Transverse colon (tissue), 4 donors: ENCODE measurements around the gene NHLH2. TPM values are rescaled to one million over a fixed set of nuclear protein-coding genes. Genes with fewer than 3 reads are reported as not detected.

Experiments
- DNase-seq: peaks from one replicate; pipeline ENCODE4 v3.0.0-alpha.2; 2019
- H3K27ac ChIP-seq, 4 donors: fragments of 200-600 bp; sonication (generic); 2 replicates each; pipeline ENCODE4 v1.5.1; 2016 to 2018; ENCODE audit warnings: inconsistent platforms in 4 of 4
- H3K27me3 ChIP-seq: fragments of 200-600 bp; sonication (generic); 2 replicates; pipeline ENCODE4 v1.5.1; 2017; ENCODE audit warnings: inconsistent platforms
- H3K36me3 ChIP-seq, 4 donors: fragments of 200-600 bp; sonication (generic); 2 replicates each; pipeline ENCODE4 v1.5.1; 2017 to 2019; ENCODE audit warnings: inconsistent platforms in 4 of 4
- H3K4me1 ChIP-seq, 4 donors: fragments of 200-600 bp; sonication (generic); 2 replicates each; pipeline ENCODE4 v1.5.1; 2017 to 2020; ENCODE audit warnings: inconsistent platforms in 4 of 4
- H3K4me3 ChIP-seq, 4 donors: fragments of 200-600 bp; sonication (generic); 1 replicate in 1 of 4; 2 replicates in 3 of 4; pipeline versions ENCODE4 v1.5.1 to v1.6.1; 2017 to 2019; ENCODE audit warnings: inconsistent platforms in 4 of 4
- H3K9me3 ChIP-seq, 2 donors: fragments of 200-600 bp; sonication (generic); 2 replicates each; pipeline ENCODE4 v1.5.1; 2017 to 2019; ENCODE audit warnings: inconsistent platforms in 2 of 2
- EP300 ChIP-seq: sonication (generic); formaldehyde crosslinking; IDR thresholded peaks from one replicate; pipeline ENCODE4 v1.6.1; 2017; ENCODE audit warnings: antibody characterized with exemption, low read depth
- POLR2A ChIP-seq: fragments of 450-650 bp; IDR thresholded peaks from one replicate; pipeline ENCODE4 v1.6.1; 2016; ENCODE audit warnings: antibody characterized with exemption, mild to moderate bottlenecking, moderate library complexity
- POLR2AphosphoS5 ChIP-seq, 3 donors: sonication (generic); formaldehyde crosslinking; IDR thresholded peaks; one replicate each; pipeline ENCODE4 v1.6.1; 2016; ENCODE audit warnings: antibody characterized with exemption in 3 of 3
- WGBS, 2 donors: methylation state at CpG; one replicate each; pipeline ENCODE4 v1.1.5; 2018; ENCODE audit warnings: low coverage in 1 of 2; 5-methylcytosine and 5-hydroxymethylcytosine counted together
- in situ Hi-C, 4 donors: fragments of 200-750 bp; cut with MboI; loops; one replicate each; pipeline versions ENCODE4 v1.15.0 to v1.15.1; 2017; ENCODE audit warnings: low sequenced_read_pairs in 3 of 4, low pct_ligation_motif_present in 1 of 4, low pct_unique_long_range_greater_than_20kb in 1 of 4
- intact Hi-C: fragments of 100-400 bp; cut with DNase I; formaldehyde crosslinking; loops from one replicate; pipeline ENCODE4 v1.15.1; 2023; ENCODE audit warnings: low total_unique reads
- total RNA-seq, 4 donors: library from RNA; depleted of rRNA; stranded (reverse); fragments of >200 nt; gene quantifications; one replicate each; pipeline ENCODE4 v1.1.0, GENCODE V29; 2016
- TF ChIP-seq, protein P1 (sequence below), 5 experiments: fragments of 200-600 bp in 3 of 5; fragments of 450-650 bp in 2 of 5; sonication (generic) in 3 of 5; IDR thresholded peaks; 1 replicate in 2 of 5; 2 replicates in 3 of 5; pipeline ENCODE4 v1.5.1; 2016 to 2017; ENCODE audit warnings: antibody characterized with exemption in 5 of 5, inconsistent platforms in 3 of 5, mild to moderate bottlenecking in 2 of 5, moderate library complexity in 1 of 5

Gene NHLH2
- total RNA-seq, 4 donors from 2014 or later: not detected

DNA sequence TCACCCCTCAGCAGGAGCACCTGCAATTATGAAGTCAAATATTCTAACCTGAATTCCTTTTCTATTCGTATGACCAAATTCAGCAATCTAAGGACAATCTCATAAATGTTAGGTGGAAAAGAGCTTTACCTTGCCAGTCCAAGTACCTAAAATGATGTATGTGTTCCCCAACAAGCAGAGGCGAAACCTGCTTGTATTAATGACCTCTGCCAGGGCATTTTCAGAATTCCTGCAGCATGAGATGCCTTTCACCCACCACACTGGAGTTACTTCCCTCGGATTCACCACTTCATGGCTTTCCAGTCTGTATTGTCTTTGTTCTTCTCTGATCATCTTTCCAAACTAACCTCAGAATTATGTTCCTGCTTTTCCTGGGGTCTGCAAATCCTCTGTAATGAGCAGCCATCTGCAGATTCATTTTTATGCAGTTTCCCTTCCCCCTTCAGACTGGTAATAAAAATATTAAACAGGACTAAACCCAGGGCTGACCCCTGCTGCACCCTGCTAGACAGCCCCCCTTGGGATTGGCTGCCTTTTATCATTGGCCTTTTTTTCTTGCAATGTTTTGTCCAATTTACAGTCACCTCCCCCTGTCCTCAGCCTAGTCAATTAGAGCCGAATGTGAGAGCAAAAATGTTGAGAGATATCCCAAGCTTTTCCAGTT is 45.8 kb downstream of the NHLH2 start:
- intact Hi-C loops: loop anchor here (10.0 kb wide), 1 partner anchor 190 kb away; no protein-coding TSS in a partner anchor
- in situ Hi-C loops: no loop called here
- 58 to 63% methylated on average over 4 of the region's 4 CpGs for WGBS, 2 donors
- H3K4me3 ChIP-seq: no peak overlapping the region
- H3K27me3 ChIP-seq: peaks cover 11% of the 10 kb centered on the region
- no peak for DNase-seq
- H3K9me3 ChIP-seq: no peaks in the 10 kb centered on the region
- H3K4me1 ChIP-seq: no peaks in the 10 kb centered on the region
- no peak overlapping the region for H3K27ac ChIP-seq
- no peaks in the 10 kb centered on the region for H3K36me3 ChIP-seq
- no peak for TF ChIP-seq POLR2AphosphoS5 (IDR thresholded peaks at IDR 0.05)
- TF ChIP-seq, protein P1, sequence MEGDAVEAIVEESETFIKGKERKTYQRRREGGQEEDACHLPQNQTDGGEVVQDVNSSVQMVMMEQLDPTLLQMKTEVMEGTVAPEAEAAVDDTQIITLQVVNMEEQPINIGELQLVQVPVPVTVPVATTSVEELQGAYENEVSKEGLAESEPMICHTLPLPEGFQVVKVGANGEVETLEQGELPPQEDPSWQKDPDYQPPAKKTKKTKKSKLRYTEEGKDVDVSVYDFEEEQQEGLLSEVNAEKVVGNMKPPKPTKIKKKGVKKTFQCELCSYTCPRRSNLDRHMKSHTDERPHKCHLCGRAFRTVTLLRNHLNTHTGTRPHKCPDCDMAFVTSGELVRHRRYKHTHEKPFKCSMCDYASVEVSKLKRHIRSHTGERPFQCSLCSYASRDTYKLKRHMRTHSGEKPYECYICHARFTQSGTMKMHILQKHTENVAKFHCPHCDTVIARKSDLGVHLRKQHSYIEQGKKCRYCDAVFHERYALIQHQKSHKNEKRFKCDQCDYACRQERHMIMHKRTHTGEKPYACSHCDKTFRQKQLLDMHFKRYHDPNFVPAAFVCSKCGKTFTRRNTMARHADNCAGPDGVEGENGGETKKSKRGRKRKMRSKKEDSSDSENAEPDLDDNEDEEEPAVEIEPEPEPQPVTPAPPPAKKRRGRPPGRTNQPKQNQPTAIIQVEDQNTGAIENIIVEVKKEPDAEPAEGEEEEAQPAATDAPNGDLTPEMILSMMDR (IDR thresholded peaks at IDR 0.05): no peak
- TF ChIP-seq POLR2A: no peak
- TF ChIP-seq EP300: no peak

DNA sequence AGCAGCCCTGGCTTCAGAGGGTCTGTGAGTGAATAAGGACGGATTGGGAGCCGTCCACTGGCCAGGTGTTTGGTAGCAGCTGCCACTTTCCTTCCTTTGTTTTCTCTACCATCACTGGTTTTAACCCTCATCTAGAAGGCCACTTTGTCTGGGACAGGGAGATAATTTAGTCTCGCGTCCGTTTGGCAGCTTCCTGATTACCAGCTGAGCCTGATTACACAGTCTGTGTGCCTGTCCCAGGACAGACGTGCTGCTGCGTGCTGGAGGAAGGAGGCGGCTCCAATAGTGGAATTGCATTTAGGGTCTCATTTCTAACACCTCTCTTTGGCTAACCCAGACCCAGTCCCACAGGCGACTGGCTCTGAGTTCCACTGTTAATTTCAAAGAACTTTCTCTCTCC is 47.8 kb downstream of the NHLH2 start:
- intact Hi-C loops (loop anchor here (10.0 kb wide), 1 partner anchor 192 kb away; no protein-coding TSS in a partner anchor), in situ Hi-C loops (no loop called here)
- no peak for TF ChIP-seq POLR2AphosphoS5 (IDR thresholded peaks at IDR 0.05)
- Histone ChIP-seq H3K27me3 (peaks cover 11% of the 10 kb centered on the region), H3K27ac (no peak overlapping the region), H3K4me3 (no peak overlapping the region), H3K9me3 (no peaks in the 10 kb centered on the region), H3K4me1 (no peaks in the 10 kb centered on the region), H3K36me3 (no peaks in the 10 kb centered on the region)
- 46 to 48% methylated on average over 7 to 9 of the region's 9 CpGs for WGBS, 2 donors
- no peak for DNase-seq

DNA sequence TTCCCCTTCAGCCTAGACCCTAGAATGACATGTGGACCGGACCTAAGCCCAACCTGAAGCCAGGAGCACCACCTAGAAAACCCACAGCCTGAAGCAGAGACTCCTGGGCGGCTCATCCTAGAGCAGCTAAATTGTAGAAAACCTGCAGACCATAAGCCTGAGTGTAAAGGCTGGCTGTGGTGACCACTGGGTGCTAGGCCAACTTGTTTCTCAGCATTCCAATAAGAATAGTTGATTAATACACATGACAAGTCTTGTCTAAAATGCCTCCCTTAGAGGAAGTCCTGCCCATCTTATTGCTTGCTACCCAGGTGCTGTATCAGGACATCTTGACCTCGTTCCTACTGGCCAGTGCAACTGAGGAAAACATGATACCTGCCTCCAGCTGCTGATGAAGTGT is 49.1 kb downstream of the NHLH2 start:
- Histone ChIP-seq H3K4me3 (no peak overlapping the region), H3K4me1 (no peaks in the 10 kb centered on the region), H3K27ac (no peak overlapping the region), H3K9me3 (no peaks in the 10 kb centered on the region), H3K36me3 (no peaks in the 10 kb centered on the region), H3K27me3 (peaks cover 11% of the 10 kb centered on the region)
- intact Hi-C loops (loop anchor here (10.0 kb wide), 1 partner anchor 193 kb away; no protein-coding TSS in a partner anchor), in situ Hi-C loops (no loop called here)
- no peak for DNase-seq
- TF ChIP-seq POLR2AphosphoS5 (IDR thresholded peaks at IDR 0.05): no peak
- no peak for TF ChIP-seq EP300
- no peak for TF ChIP-seq POLR2A
- TF ChIP-seq, protein P1 (IDR thresholded peaks at IDR 0.05): no peak
- 79% methylated on average over 3 of the region's 3 CpGs; no CpG with 5 or more reads in 1 of the 2 donors for WGBS, 2 donors

DNA sequence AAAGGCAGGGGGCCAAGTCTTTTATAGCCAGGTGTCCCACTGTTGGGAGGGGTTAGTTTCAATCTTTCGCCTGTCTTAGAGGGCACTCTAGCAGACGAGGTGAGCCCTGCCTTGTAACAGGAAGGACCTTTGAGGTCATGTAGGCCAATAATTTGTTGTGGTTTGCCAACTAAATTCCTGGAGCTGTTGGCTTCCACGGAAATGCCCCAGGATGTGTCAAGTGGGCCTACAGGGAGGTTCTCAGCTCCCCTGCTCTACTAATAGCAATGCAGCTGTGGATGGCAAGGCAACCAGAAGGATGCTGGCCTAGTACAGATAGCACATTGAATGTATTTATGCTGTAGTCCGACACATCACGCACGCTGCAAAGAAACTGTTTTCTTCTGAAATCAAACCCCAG is 50.1 kb downstream of the NHLH2 start:
- TF ChIP-seq, protein P1 (IDR thresholded peaks at IDR 0.05): no peak
- 71 to 88% methylated on average over 4 to 6 of the region's 6 CpGs for WGBS, 2 donors
- intact Hi-C loops (loop anchor here (10.0 kb wide), 1 partner anchor 194 kb away; no protein-coding TSS in a partner anchor), in situ Hi-C loops (no loop called here)
- Histone ChIP-seq H3K27ac (no peak overlapping the region), H3K36me3 (no peaks in the 10 kb centered on the region), H3K27me3 (peaks cover 8% of the 10 kb centered on the region), H3K4me1 (no peaks in the 10 kb centered on the region), H3K9me3 (no peaks in the 10 kb centered on the region), H3K4me3 (no peak overlapping the region)
- DNase-seq: no peak

DNA sequence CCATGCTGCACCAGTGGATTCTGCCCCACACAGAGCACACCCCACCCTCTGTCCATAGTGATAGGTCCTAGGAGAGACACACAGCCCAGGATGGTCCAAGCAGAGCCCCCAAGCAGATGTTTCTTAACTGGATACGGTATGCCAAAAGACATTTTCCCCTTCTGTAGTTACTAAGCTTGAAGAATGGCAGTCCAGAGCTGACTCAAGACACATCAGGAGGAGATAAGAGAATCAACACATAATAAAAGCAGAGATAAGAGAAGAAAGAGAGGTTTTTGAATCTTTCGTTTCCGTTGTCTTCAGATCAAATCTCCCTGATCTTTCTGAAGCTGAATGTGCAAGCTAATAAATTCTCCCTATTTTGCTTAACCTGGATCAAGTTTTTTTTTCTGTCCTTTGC is 50.6 kb downstream of the NHLH2 start:
- 64 to 69% methylated on average over 3 of the region's 3 CpGs for WGBS, 2 donors
- Histone ChIP-seq H3K9me3 (no peaks in the 10 kb centered on the region), H3K4me3 (no peak overlapping the region), H3K4me1 (no peaks in the 10 kb centered on the region), H3K27ac (no peak overlapping the region), H3K27me3 (peaks cover 7% of the 10 kb centered on the region), H3K36me3 (no peaks in the 10 kb centered on the region)
- in situ Hi-C loops (no loop called here), intact Hi-C loops (loop anchor here (10.0 kb wide), 1 partner anchor 194 kb away; no protein-coding TSS in a partner anchor)
- TF ChIP-seq POLR2A: no peak
- no peak for TF ChIP-seq EP300
- no peak for TF ChIP-seq POLR2AphosphoS5 (IDR thresholded peaks at IDR 0.05)
- TF ChIP-seq, protein P1 (IDR thresholded peaks at IDR 0.05): no peak
- DNase-seq: no peak
